ENCODE results near the gene AEN.

AEN gene

DNA sequence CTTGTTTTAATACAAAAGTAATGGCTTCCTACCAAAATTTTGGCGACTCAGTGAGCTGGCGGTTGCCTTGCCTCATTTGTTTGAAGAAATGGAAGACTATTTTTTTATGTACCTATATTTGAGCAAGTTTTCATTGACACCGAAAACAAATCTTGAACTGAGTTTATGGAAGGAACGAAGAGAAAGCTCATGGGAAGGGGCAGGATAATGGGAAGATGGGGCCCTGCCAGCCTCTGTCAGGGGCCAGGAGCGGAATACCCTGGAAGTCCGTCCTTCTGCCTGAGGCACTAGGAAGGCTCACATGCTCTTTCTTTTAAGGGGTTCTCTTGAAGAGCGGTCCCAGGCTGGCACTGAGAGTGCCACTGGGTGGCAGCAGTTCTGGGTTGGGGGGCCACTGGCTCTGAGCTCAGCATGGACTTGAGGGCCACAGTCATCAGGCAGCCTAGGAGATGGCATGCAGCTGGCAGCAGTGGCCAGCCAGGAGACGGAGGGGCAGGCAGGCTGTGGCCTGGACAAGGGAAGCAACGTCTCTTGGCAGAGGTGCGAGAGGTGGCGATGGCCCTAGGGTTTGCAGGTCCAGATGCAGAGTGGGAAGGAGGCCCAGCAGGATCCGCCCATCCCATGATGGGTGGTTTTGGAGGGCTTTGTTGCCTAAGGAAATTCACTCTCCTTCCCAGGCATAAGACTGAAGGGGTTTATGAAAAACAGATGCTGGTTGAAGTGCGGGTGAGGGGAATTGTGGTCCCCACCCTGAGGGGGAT, 59.3 kb downstream of the AEN start:
- DNase-seq: no peak

DNA sequence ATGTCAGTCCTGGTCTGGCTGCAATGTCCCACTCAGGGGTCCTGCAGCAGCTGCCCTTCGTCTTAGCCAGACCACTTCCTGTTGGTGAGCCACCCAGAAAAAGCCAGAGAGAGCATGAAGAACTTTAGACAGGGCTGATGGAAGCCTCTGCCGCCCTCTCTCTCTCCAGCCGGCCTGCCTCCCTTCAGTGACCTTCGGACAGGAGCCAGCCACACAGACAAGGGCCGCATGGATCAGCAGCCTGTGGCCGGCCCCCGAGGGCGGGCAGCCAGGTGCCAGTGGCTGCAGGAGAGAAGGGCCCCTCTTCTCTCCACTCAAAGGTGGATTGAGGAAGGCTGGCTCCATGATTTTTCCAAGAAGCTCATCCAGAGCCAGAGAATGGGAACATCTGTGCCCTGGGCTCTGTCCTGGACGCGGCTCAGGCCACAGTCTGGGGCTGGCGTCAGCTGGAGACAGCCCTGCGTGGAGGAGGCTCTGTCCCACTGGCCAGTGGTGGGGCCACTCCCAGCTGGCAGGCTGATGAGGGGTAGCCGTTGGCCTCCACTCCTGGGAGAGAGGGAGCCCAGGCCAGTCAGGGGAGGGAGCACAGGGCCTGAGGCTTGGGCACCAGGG, 60.6 kb downstream of the AEN start:
- DNase-seq: no peak

Measured in bone marrow (tissue), 2 donors.